ENCODE measurements around the gene PPFIA4.
A peak's percentile ranks its signal among the peaks of the same experiment; 100 is the strongest.
"Not testable (repeated sequence)": the region's sequence is repeated elsewhere in the genome, so short reads cannot be mapped to it uniquely, and the experiment has no call there.

Gene PPFIA4

GRCh38 chr1:203026031-203026665 lies at the start of gene PPFIA4:
Gene PPFIA4, plus strand, starts transcription at chr1:203026491. Its CDS starts 12,518 bp downstream, at chr1:203039009.
- peak; percentile 90 for DNase-seq

GRCh38 chr1:202976633-202977032 lies 49.7 kb upstream of the PPFIA4 start:
- DNase-seq: no peak

GRCh38 chr1:202979459-202979858 lies 46.8 kb upstream of the PPFIA4 start:
- no peak for DNase-seq

GRCh38 chr1:202981939-202982338 lies 44.4 kb upstream of the PPFIA4 start:
- DNase-seq: no peak

- DNase-seq: no peak
These were observed 43.4 kb upstream of the PPFIA4 start for GRCh38 chr1:202982715-202983430.

- DNase-seq: not testable (repeated sequence)
These were observed 40.2 kb upstream of the PPFIA4 start for GRCh38 chr1:202986120-202986519.

- no peak for DNase-seq
These were observed 39.0 kb upstream of the PPFIA4 start for GRCh38 chr1:202987255-202987654.

- DNase-seq: no peak
These were observed 38.2 kb upstream of the PPFIA4 start for GRCh38 chr1:202987922-202988583.

GRCh38 chr1:202989879-202990278 lies 36.4 kb upstream of the PPFIA4 start:
- DNase-seq: no peak

GRCh38 chr1:202991112-202991511 lies 35.2 kb upstream of the PPFIA4 start:
- no peak for DNase-seq

GRCh38 chr1:202994756-202995155 lies 31.5 kb upstream of the PPFIA4 start:
- no peak for DNase-seq

- DNase-seq: peak; percentile 76
These were observed 27.2 kb upstream of the PPFIA4 start for GRCh38 chr1:202998836-202999750.

- DNase-seq: no peak
These were observed 25.9 kb upstream of the PPFIA4 start for GRCh38 chr1:203000217-203000944.

- DNase-seq: no peak
These were observed 24.3 kb upstream of the PPFIA4 start for GRCh38 chr1:203001986-203002385.

GRCh38 chr1:203002951-203003350 lies 23.3 kb upstream of the PPFIA4 start:
- no peak for DNase-seq

- DNase-seq: not testable (repeated sequence)
These were observed 20.7 kb upstream of the PPFIA4 start for GRCh38 chr1:203005395-203006142.

GRCh38 chr1:203006948-203007871 lies 19.1 kb upstream of the PPFIA4 start, which contains the start of gene TMEM183A:
Gene TMEM183A, plus strand, starts transcription at chr1:203007374. Its CDS starts 92 bp downstream, at chr1:203007466.
- peak; percentile 98 for DNase-seq

- DNase-seq: no peak
These were observed 17.1 kb upstream of the PPFIA4 start for GRCh38 chr1:203009185-203009584.

- DNase-seq: no peak
These were observed 14.7 kb upstream of the PPFIA4 start for GRCh38 chr1:203011582-203011981.

GRCh38 chr1:203017061-203017460 lies 9.2 kb upstream of the PPFIA4 start:
- no peak for DNase-seq
